HepG2 (cell line): ENCODE measurements around the gene ZIM2. TPM values are rescaled to one million over a fixed set of nuclear protein-coding genes. Genes with fewer than 3 reads are reported as not detected.

Source experiments
- ARID5B ChIP-seq: IDR thresholded peaks from 2 replicates; pipeline ENCODE4 v1.4.0; 2020; ENCODE audit warnings: mild to moderate bottlenecking, missing genetic modification reagents
- SIX1 ChIP-seq: sonication (generic); formaldehyde crosslinking; IDR thresholded peaks from 2 replicates; pipeline ENCODE4 v1.4.0; 2020; ENCODE audit warnings: missing genetic modification reagents, borderline replicate concordance
- SKIL ChIP-seq: sonication (generic); formaldehyde crosslinking; IDR thresholded peaks from 2 replicates; pipeline ENCODE4 v1.8.0; 2022; ENCODE audit warnings: missing genetic modification reagents, mild to moderate bottlenecking, moderate library complexity, borderline replicate concordance
- SMC3 ChIP-seq: IDR thresholded peaks from 2 replicates; pipeline ENCODE4 v1.6.1; 2011; ENCODE audit warnings: low read length, improper control_type of control experiment
- SOX13 ChIP-seq, 3 experiments: fragments of 450-650 bp in 1 of 3; sonication (generic) in 1 of 3; formaldehyde crosslinking in 1 of 3; IDR thresholded peaks in 2 of 3; conservative IDR thresholded peaks in 1 of 3; 2 replicates each; pipeline versions ENCODE4 v1.5.0 to v1.6.1; 2016 to 2020; ENCODE audit warnings: antibody characterized with exemption in 1 of 3, mild to moderate bottlenecking in 1 of 3, missing compliant biosample characterization in 1 of 3, missing genetic modification reagents in 1 of 3, moderate library complexity in 1 of 3
- TSC22D2 ChIP-seq: sonication (generic); formaldehyde crosslinking; IDR thresholded peaks from 2 replicates; pipeline ENCODE4 v1.5.1; 2020; ENCODE audit warnings: missing genetic modification reagents, mild to moderate bottlenecking, borderline replicate concordance
- ZNF263 ChIP-seq: sonication (generic); formaldehyde crosslinking; IDR thresholded peaks from 2 replicates; pipeline ENCODE4 v1.4.0; 2020; ENCODE audit warnings: missing genetic modification reagents
- ZNF704 ChIP-seq: sonication (generic); formaldehyde crosslinking; IDR thresholded peaks from 2 replicates; pipeline ENCODE4 v1.8.1; 2023; ENCODE audit warnings: mild to moderate bottlenecking, inconsistent platforms, moderate library complexity, missing genetic modification reagents, borderline replicate concordance
- ZNF792 ChIP-seq: IDR thresholded peaks from 2 replicates; pipeline ENCODE4 v1.6.1; 2016
- ZSCAN25 ChIP-seq: sonication (generic); formaldehyde crosslinking; IDR thresholded peaks from 2 replicates; pipeline ENCODE4 v1.8.0; 2022; ENCODE audit warnings: mild to moderate bottlenecking, missing genetic modification reagents
- ZSCAN29 ChIP-seq: sonication (generic); formaldehyde crosslinking; conservative IDR thresholded peaks from 2 replicates; pipeline ENCODE4 v1.4.0; 2020; ENCODE audit warnings: mild to moderate bottlenecking, missing genetic modification reagents
- polyA plus RNA-seq, 8 experiments: library from polyadenylated mRNA; depleted of rRNA in 3 of 8; stranded (reverse) in 7 of 8; unstranded in 1 of 8; fragments of >200 nt; fragmentation: Illumina TruSeq in 4 of 8; extraction: Trizol in 4 of 8; gene quantifications; 2 replicates each; pipeline versions ENCODE4 v1.2.1 to v1.2.3, GENCODE V29; 2011 to 2016; ENCODE audit warnings: low read depth in 4 of 8, missing spikeins in 1 of 8, mixed read lengths in 1 of 8; ENCODE audit not compliant: insufficient read depth in 1 of 8
- total RNA-seq, 5 experiments: library from RNA; depleted of rRNA; stranded (reverse); fragments of >200 nt; fragmentation: Illumina TruSeq; extraction: Trizol; gene quantifications; 2 replicates each; pipeline ENCODE4 v1.2.3, GENCODE V29; 2016; ENCODE audit warnings: low read depth in 1 of 5
- TF ChIP-seq, protein P1 (sequence below): IDR thresholded peaks from 2 replicates; pipeline ENCODE4 v1.6.1; 2016; ENCODE audit warnings: low read depth
- TF ChIP-seq, protein P2 (sequence below): sonication (generic); formaldehyde crosslinking; conservative IDR thresholded peaks from 2 replicates; pipeline ENCODE4 v1.8.0; 2022; ENCODE audit warnings: mild to moderate bottlenecking, moderate library complexity, missing genetic modification reagents
- TF ChIP-seq, protein P3 (sequence below): sonication (generic); formaldehyde crosslinking; IDR thresholded peaks from 2 replicates; pipeline ENCODE4 v1.4.0; 2020; ENCODE audit warnings: missing genetic modification reagents, mild to moderate bottlenecking, borderline replicate concordance

ZIM2 gene
- total and polyA plus RNA-seq, 2 of the 13 experiments (the other 11 are each of a cell fraction or from before 2014, with no cell fraction given) = 7.2 to 10.3 TPM

DNA sequence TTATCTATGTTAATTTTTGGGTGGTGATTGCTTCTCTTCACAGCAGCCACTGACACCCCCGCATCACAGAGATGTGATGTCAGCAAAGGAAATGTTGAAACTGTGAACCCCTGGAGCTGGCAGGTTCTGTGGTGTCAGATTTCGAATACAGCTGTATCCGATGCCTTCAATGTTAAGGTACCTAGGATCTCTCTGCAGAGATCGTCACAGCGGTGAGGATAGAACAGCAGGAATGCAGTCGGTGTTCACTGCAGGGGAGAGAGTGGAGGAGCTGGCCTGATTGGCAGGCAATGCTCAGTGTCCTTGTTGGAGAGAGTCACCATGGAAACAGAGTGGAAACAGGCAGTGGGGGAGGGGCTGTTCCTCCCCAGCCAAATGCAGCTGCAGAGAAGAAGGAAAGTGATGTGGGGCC lies 89.4 kb downstream of the ZIM2 start (continued):
- TF ChIP-seq, protein P1, sequence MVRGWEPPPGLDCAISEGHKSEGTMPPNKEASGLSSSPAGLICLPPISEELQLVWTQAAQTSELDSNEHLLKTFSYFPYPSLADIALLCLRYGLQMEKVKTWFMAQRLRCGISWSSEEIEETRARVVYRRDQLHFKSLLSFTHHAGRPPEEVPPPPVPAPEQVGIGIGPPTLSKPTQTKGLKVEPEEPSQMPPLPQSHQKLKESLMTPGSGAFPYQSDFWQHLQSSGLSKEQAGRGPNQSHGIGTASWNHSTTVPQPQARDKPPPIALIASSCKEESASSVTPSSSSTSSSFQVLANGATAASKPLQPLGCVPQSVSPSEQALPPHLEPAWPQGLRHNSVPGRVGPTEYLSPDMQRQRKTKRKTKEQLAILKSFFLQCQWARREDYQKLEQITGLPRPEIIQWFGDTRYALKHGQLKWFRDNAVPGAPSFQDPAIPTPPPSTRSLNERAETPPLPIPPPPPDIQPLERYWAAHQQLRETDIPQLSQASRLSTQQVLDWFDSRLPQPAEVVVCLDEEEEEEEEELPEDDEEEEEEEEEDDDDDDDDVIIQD (CRISPR knock-in tag) = peak; percentile 15; the same call in 1 of the 2 replicates
- TF ChIP-seq ZNF263 = no peak
- TF ChIP-seq, protein P2, sequence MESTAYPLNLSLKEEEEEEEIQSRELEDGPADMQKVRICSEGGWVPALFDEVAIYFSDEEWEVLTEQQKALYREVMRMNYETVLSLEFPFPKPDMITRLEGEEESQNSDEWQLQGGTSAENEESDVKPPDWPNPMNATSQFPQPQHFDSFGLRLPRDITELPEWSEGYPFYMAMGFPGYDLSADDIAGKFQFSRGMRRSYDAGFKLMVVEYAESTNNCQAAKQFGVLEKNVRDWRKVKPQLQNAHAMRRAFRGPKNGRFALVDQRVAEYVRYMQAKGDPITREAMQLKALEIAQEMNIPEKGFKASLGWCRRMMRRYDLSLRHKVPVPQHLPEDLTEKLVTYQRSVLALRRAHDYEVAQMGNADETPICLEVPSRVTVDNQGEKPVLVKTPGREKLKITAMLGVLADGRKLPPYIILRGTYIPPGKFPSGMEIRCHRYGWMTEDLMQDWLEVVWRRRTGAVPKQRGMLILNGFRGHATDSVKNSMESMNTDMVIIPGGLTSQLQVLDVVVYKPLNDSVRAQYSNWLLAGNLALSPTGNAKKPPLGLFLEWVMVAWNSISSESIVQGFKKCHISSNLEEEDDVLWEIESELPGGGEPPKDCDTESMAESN (CRISPR knock-in tag) = no peak
- TF ChIP-seq SKIL (CRISPR knock-in tag) = no peak
- no peak for TF ChIP-seq SOX13 (IDR thresholded peaks at IDR 0.05)
- no peak for TF ChIP-seq SOX13 (CRISPR knock-in tag; conservative IDR thresholded peaks at IDR 0.05 in 1 of 2, IDR thresholded peaks at IDR 0.05 in 1 of 2)
- TF ChIP-seq SIX1 (CRISPR knock-in tag) = peak; percentile 73; the same call in 1 of the 2 replicates
- peak; percentile 27; the same call in 1 of the 2 replicates for TF ChIP-seq SMC3
- no peak for TF ChIP-seq TSC22D2
- peak; percentile 99 for TF ChIP-seq ZSCAN25 (CRISPR knock-in tag)
- 0 out of 2 replicates have a peak, but pooled peaks have one; percentile 25 for TF ChIP-seq ARID5B (CRISPR knock-in tag)
- TF ChIP-seq ZSCAN29 = no peak
- peak; percentile 13; the same call in 1 of the 2 replicates for TF ChIP-seq ZNF792 (CRISPR knock-in tag)
- TF ChIP-seq, protein P3, sequence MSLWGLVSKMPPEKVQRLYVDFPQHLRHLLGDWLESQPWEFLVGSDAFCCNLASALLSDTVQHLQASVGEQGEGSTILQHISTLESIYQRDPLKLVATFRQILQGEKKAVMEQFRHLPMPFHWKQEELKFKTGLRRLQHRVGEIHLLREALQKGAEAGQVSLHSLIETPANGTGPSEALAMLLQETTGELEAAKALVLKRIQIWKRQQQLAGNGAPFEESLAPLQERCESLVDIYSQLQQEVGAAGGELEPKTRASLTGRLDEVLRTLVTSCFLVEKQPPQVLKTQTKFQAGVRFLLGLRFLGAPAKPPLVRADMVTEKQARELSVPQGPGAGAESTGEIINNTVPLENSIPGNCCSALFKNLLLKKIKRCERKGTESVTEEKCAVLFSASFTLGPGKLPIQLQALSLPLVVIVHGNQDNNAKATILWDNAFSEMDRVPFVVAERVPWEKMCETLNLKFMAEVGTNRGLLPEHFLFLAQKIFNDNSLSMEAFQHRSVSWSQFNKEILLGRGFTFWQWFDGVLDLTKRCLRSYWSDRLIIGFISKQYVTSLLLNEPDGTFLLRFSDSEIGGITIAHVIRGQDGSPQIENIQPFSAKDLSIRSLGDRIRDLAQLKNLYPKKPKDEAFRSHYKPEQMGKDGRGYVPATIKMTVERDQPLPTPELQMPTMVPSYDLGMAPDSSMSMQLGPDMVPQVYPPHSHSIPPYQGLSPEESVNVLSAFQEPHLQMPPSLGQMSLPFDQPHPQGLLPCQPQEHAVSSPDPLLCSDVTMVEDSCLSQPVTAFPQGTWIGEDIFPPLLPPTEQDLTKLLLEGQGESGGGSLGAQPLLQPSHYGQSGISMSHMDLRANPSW (CRISPR knock-in tag) = no peak
- TF ChIP-seq ZNF704 = no peak
